ENCODE measurements around the gene EPHA2. TPM values are rescaled to one million over a fixed set of nuclear protein-coding genes. Genes with fewer than 3 reads are reported as not detected.

Gene EPHA2
- total and polyA plus RNA-seq, 11 donors: 5.6 to 34.7 (median 14.6) TPM

- peak overlapping the region in 1 of 12 donors; percentile 27 for H3K27ac ChIP-seq
- peaks cover 0 to 97% (median 87%) of the 10 kb centered on the region in 9 donors for H3K36me3 ChIP-seq
- H3K4me1 ChIP-seq: peaks cover 0 to 51% (median 13%) of the 10 kb centered on the region in 12 donors
- ATAC-seq: no peak
- H3K4me3 ChIP-seq: no peak overlapping the region
- intact Hi-C loops (cut with DNase I): no loop called here
- TF ChIP-seq POLR2A (IDR thresholded peaks at IDR 0.05): no peak
- TF ChIP-seq CTCF (IDR thresholded peaks at IDR 0.05): no peak
- no peaks in the 10 kb centered on the region for H3K9me3 ChIP-seq
- WGBS, 4 donors: 81 to 91% (median 87%) methylated on average over 24 to 28 of the region's 28 CpGs
- H3K27me3 ChIP-seq: no peaks in the 10 kb centered on the region
- peak in 1 of 5 donors; percentile 9 for DNase-seq
These were observed 24.1 kb downstream of the EPHA2 start for GRCh38 chr1:16131636-16132324.

GRCh38 chr1:16130827-16131226 lies 25.0 kb downstream of the EPHA2 start:
- peaks cover 0 to 97% (median 87%) of the 10 kb centered on the region in 9 donors for H3K36me3 ChIP-seq
- no peak overlapping the region for H3K4me3 ChIP-seq
- TF ChIP-seq POLR2A (IDR thresholded peaks at IDR 0.05) (no peak), CTCF (IDR thresholded peaks at IDR 0.05) (no peak)
- 90 to 93% (median 92%) methylated on average over 6 of the region's 6 CpGs for WGBS, 4 donors
- peak in 3 of 4 donors; percentile 9 to 64 (median 27) for ATAC-seq
- H3K27me3 ChIP-seq: no peaks in the 10 kb centered on the region
- H3K9me3 ChIP-seq: no peaks in the 10 kb centered on the region
- peak overlapping the region in 2 of 12 donors; percentile 22 to 27 for H3K27ac ChIP-seq
- peaks cover 0 to 51% (median 13%) of the 10 kb centered on the region in 12 donors for H3K4me1 ChIP-seq
- intact Hi-C loops (cut with DNase I): no loop called here
- DNase-seq: no peak

GRCh38 chr1:16129921-16130543 lies 25.8 kb downstream of the EPHA2 start:
- Histone ChIP-seq H3K27ac (peak overlapping the region in 1 of 12 donors; percentile 31), H3K4me3 (no peak overlapping the region), H3K36me3 (peaks cover 0 to 96% (median 85%) of the 10 kb centered on the region in 9 donors), H3K9me3 (no peaks in the 10 kb centered on the region), H3K4me1 (peaks cover 0 to 51% (median 13%) of the 10 kb centered on the region in 12 donors), H3K27me3 (no peaks in the 10 kb centered on the region)
- intact Hi-C loops (cut with DNase I): loop anchor here in 2 of 10 donors (2.0 to 5.0 kb wide), 2 partner anchors 25 to 38 kb away; no protein-coding TSS in a partner anchor
- TF ChIP-seq POLR2A (IDR thresholded peaks at IDR 0.05): no peak
- TF ChIP-seq CTCF (IDR thresholded peaks at IDR 0.05): no peak
- DNase-seq (no peak), ATAC-seq (no peak)
- WGBS, 4 donors: 91 to 96% (median 93%) methylated on average over 11 to 16 of the region's 16 CpGs

GRCh38 chr1:16129316-16129715 lies 26.6 kb downstream of the EPHA2 start:
- TF ChIP-seq POLR2A (IDR thresholded peaks at IDR 0.05) (no peak), CTCF (IDR thresholded peaks at IDR 0.05) (no peak)
- DNase-seq (no peak), ATAC-seq (no peak)

More at GRCh38 chr1:16129316-16129715, 26.6 kb downstream of the EPHA2 start:
- H3K9me3 ChIP-seq: no peaks in the 10 kb centered on the region
- H3K4me1 ChIP-seq: peaks cover 0 to 51% (median 13%) of the 10 kb centered on the region in 12 donors
- intact Hi-C loops (cut with DNase I): loop anchor here in 2 of 10 donors (2.0 to 5.0 kb wide), 2 partner anchors 25 to 37 kb away; no protein-coding TSS in a partner anchor
- H3K36me3 ChIP-seq: peaks cover 0 to 96% (median 85%) of the 10 kb centered on the region in 9 donors
- H3K27ac ChIP-seq: peak overlapping the region in 5 of 12 donors; percentile 31 to 84 (median 68)
- WGBS, 4 donors: 91 to 94% (median 93%) methylated on average over 16 to 19 of the region's 19 CpGs
- no peak overlapping the region for H3K4me3 ChIP-seq
- no peaks in the 10 kb centered on the region for H3K27me3 ChIP-seq
